ENCODE measurements around the gene RAB3C.

Gene RAB3C

GRCh38 chr5:58794875-58795274 lies 212.0 kb downstream of the RAB3C start:
- no peaks in the 10 kb centered on the region for H3K79me2 ChIP-seq (ENCODE audit: insufficient read depth, low read length)
- no peaks in the 10 kb centered on the region for H3K27me3 ChIP-seq (ENCODE audit: insufficient read depth, low read length, poor library complexity, severe bottlenecking)
- H3F3A ChIP-seq (ENCODE audit: low read depth): no peaks in the 10 kb centered on the region
- no peak overlapping the region for H3K9ac ChIP-seq (ENCODE audit: low read depth, low read length, poor library complexity, severe bottlenecking)
- no peaks in the 10 kb centered on the region for H3K36me3 ChIP-seq (ENCODE audit: insufficient read depth, low read length)
- no peaks in the 10 kb centered on the region for H3K4me1 ChIP-seq (ENCODE audit: insufficient read depth, low read length, poor library complexity, severe bottlenecking)
- no peaks in the 10 kb centered on the region for H3K9me3 ChIP-seq (ENCODE audit: insufficient read depth, low read depth, low read length)
- no peak overlapping the region for H3K4me3 ChIP-seq (ENCODE audit: low read length, poor library complexity, severe bottlenecking)
- TF ChIP-seq EZH2phosphoT487 (IDR thresholded peaks at IDR 0.05; ENCODE audit: borderline replicate concordance) (no peak), CTCF (conservative IDR thresholded peaks at IDR 0.05; ENCODE audit: low read length) (no peak)
- no peaks in the 10 kb centered on the region for H3K9me2 ChIP-seq (replicated peaks; ENCODE audit: low read depth, low read length)
- H4K20me1 ChIP-seq (ENCODE audit: insufficient read depth, low read length, poor library complexity, severe bottlenecking): no peaks in the 10 kb centered on the region
- no peak overlapping the region for H3K4me2 ChIP-seq (ENCODE audit: low read depth, low read length, poor library complexity, severe bottlenecking)
- H2AFZ ChIP-seq (ENCODE audit: low read length): no peak overlapping the region

GRCh38 chr5:58795327-58795726 lies 212.5 kb downstream of the RAB3C start:
- H3K9me3 ChIP-seq (ENCODE audit: insufficient read depth, low read depth, low read length): no peaks in the 10 kb centered on the region
- H4K20me1 ChIP-seq (ENCODE audit: insufficient read depth, low read length, poor library complexity, severe bottlenecking): no peaks in the 10 kb centered on the region
- H2AFZ ChIP-seq (ENCODE audit: low read length): no peak overlapping the region
- H3K4me3 ChIP-seq (ENCODE audit: low read length, poor library complexity, severe bottlenecking): no peak overlapping the region
- H3K27me3 ChIP-seq (ENCODE audit: insufficient read depth, low read length, poor library complexity, severe bottlenecking): no peaks in the 10 kb centered on the region
- TF ChIP-seq EZH2phosphoT487 (IDR thresholded peaks at IDR 0.05; ENCODE audit: borderline replicate concordance): no peak
- no peak for TF ChIP-seq CTCF (conservative IDR thresholded peaks at IDR 0.05; ENCODE audit: low read length)
- H3K4me2 ChIP-seq (ENCODE audit: low read depth, low read length, poor library complexity, severe bottlenecking): no peak overlapping the region
- no peak overlapping the region for H3K9ac ChIP-seq (ENCODE audit: low read depth, low read length, poor library complexity, severe bottlenecking)
- no peaks in the 10 kb centered on the region for H3K4me1 ChIP-seq (ENCODE audit: insufficient read depth, low read length, poor library complexity, severe bottlenecking)
- H3K36me3 ChIP-seq (ENCODE audit: insufficient read depth, low read length): no peaks in the 10 kb centered on the region
- H3F3A ChIP-seq (ENCODE audit: low read depth): no peaks in the 10 kb centered on the region
- H3K79me2 ChIP-seq (ENCODE audit: insufficient read depth, low read length): no peaks in the 10 kb centered on the region
- no peaks in the 10 kb centered on the region for H3K9me2 ChIP-seq (replicated peaks; ENCODE audit: low read depth, low read length)

GRCh38 chr5:58797021-58797420 lies 214.1 kb downstream of the RAB3C start:
- TF ChIP-seq EZH2phosphoT487 (IDR thresholded peaks at IDR 0.05; ENCODE audit: borderline replicate concordance): no peak
- TF ChIP-seq CTCF (conservative IDR thresholded peaks at IDR 0.05; ENCODE audit: low read length): no peak
- H3K9me2 ChIP-seq (replicated peaks; ENCODE audit: low read depth, low read length): no peaks in the 10 kb centered on the region
- H3K9me3 ChIP-seq (ENCODE audit: insufficient read depth, low read depth, low read length): no peaks in the 10 kb centered on the region
- no peak overlapping the region for H2AFZ ChIP-seq (ENCODE audit: low read length)
- H3K4me2 ChIP-seq (ENCODE audit: low read depth, low read length, poor library complexity, severe bottlenecking): no peak overlapping the region
- H3F3A ChIP-seq (ENCODE audit: low read depth): no peaks in the 10 kb centered on the region
- H3K27me3 ChIP-seq (ENCODE audit: insufficient read depth, low read length, poor library complexity, severe bottlenecking): no peaks in the 10 kb centered on the region
- H4K20me1 ChIP-seq (ENCODE audit: insufficient read depth, low read length, poor library complexity, severe bottlenecking): no peaks in the 10 kb centered on the region
- H3K79me2 ChIP-seq (ENCODE audit: insufficient read depth, low read length): no peaks in the 10 kb centered on the region
- no peak overlapping the region for H3K4me3 ChIP-seq (ENCODE audit: low read length, poor library complexity, severe bottlenecking)
- no peak overlapping the region for H3K9ac ChIP-seq (ENCODE audit: low read depth, low read length, poor library complexity, severe bottlenecking)
- H3K4me1 ChIP-seq (ENCODE audit: insufficient read depth, low read length, poor library complexity, severe bottlenecking): no peaks in the 10 kb centered on the region
- no peaks in the 10 kb centered on the region for H3K36me3 ChIP-seq (ENCODE audit: insufficient read depth, low read length)
